PFSK-1 (cell line): ENCODE data around the gene NOXA1.

ENCODE experiments used
- FOXP2 ChIP-seq: optimal IDR thresholded peaks from 2 replicates; pipeline ENCODE3; 2011; ENCODE audit warnings: borderline replicate concordance, control low read depth, inconsistent platforms; ENCODE audit not compliant: insufficient read depth; ENCODE audit errors: extremely low read length, extremely low read depth
- POLR2AphosphoS5 ChIP-seq: IDR thresholded peaks from 2 replicates; pipeline ENCODE4 v1.6.1; 2012; ENCODE audit warnings: low read depth, mild to moderate bottlenecking, control low read depth, low read length, moderate library complexity
- REST ChIP-seq, 2 experiments: IDR thresholded peaks; 2 replicates each; pipeline versions ENCODE4 v1.6.1 to v1.8.0; 2011 to 2012; ENCODE audit warnings: low read depth in 2 of 2, low read length in 2 of 2, control low read depth in 1 of 2, inconsistent platforms in 1 of 2, mild to moderate bottlenecking in 1 of 2, moderate library complexity in 1 of 2; ENCODE audit not compliant: insufficient read depth in 1 of 2
- SIN3A ChIP-seq: IDR thresholded peaks from 2 replicates; pipeline ENCODE4 v1.6.1; 2012; ENCODE audit warnings: mild to moderate bottlenecking, low read length, moderate library complexity, borderline replicate concordance; ENCODE audit not compliant: insufficient read depth
- TAF1 ChIP-seq: IDR thresholded peaks from 2 replicates; pipeline ENCODE4 v1.6.1; 2012; ENCODE audit warnings: low read length, control low read depth, borderline replicate concordance; ENCODE audit not compliant: insufficient read depth

GRCh38 chr9:137407590-137408300 is 15.4 kb upstream of the NOXA1 start:
- no peak for TF ChIP-seq POLR2AphosphoS5
- TF ChIP-seq TAF1 = no peak
- TF ChIP-seq REST (IDR thresholded peaks at IDR 0.05; ENCODE audit: insufficient read depth in 1 of 2, low read depth in 2 of 2, low read length in 2 of 2) = no peak
- no peak for TF ChIP-seq SIN3A
- TF ChIP-seq FOXP2 = no peak
